A673 (cell line): ENCODE measurements around the gene PSMD8. TPM values are rescaled to one million over a fixed set of nuclear protein-coding genes. Genes with fewer than 3 reads are reported as not detected.

ENCODE experiments used
- BruUV-seq: library from RNA; stranded (reverse); fragments of 400-500 nt; replicated peaks from 2 replicates; lab custom pipeline; 2021; lab: Mats Ljungman, UMichigan
- CTCF ChIA-PET: fragments of 300-600 bp; sonication (Branson Sonifier 250); formaldehyde crosslinking; loops from one replicate; lab custom pipeline; 2022; ENCODE audit warnings: antibody characterized with exemption; lab: Charles Lee
- POLR2A ChIA-PET: fragments of 300-600 bp; sonication (Branson Sonifier 250); formaldehyde crosslinking; loops from one replicate; lab custom pipeline; 2022; ENCODE audit warnings: antibody characterized with exemption; ENCODE audit not compliant: low non-redundant PET; lab: Charles Lee
- DNase-seq: peaks from one replicate; pipeline ENCODE4 v3.0.0-alpha.2; 2015; ENCODE audit warnings: low spot score
- H3K27ac ChIP-seq: fragments of 200-600 bp; sonication (generic); 2 replicates; pipeline ENCODE4 v1.5.1; 2016; ENCODE audit warnings: mixed run types, low read depth, mild to moderate bottlenecking, mixed read lengths, antibody characterized with exemption, low read length; ENCODE audit not compliant: poor library complexity, severe bottlenecking
- H3K27me3 ChIP-seq: fragments of 200-600 bp; sonication (generic); replicated peaks from 2 replicates; pipeline ENCODE4 v1.6.1; 2017; ENCODE audit warnings: mixed run types, low read depth, mild to moderate bottlenecking, mixed read lengths, antibody characterized with exemption, low read length; ENCODE audit not compliant: insufficient read depth, poor library complexity
- H3K36me3 ChIP-seq: fragments of 200-600 bp; sonication (generic); 2 replicates; pipeline ENCODE4 v1.6.1; 2016; ENCODE audit warnings: mixed run types, mild to moderate bottlenecking, mixed read lengths, antibody characterized with exemption, low read length; ENCODE audit not compliant: insufficient read depth, poor library complexity, severe bottlenecking
- H3K4me1 ChIP-seq: fragments of 200-600 bp; sonication (generic); 2 replicates; pipeline ENCODE4 v1.6.1; 2017; ENCODE audit warnings: mixed run types, mild to moderate bottlenecking, mixed read lengths, antibody characterized with exemption, low read length; ENCODE audit not compliant: insufficient read depth, poor library complexity, severe bottlenecking
- H3K4me3 ChIP-seq: fragments of 200-600 bp; sonication (generic); 2 replicates; pipeline ENCODE4 v1.5.1; 2016; ENCODE audit warnings: low read depth, mixed run types, mild to moderate bottlenecking, mixed read lengths, low read length; ENCODE audit not compliant: poor library complexity, severe bottlenecking
- H3K9me3 ChIP-seq: fragments of 200-600 bp; sonication (generic); 2 replicates; pipeline ENCODE4 v1.6.1; 2016; ENCODE audit warnings: mixed run types, low read depth, mild to moderate bottlenecking, mixed read lengths, antibody characterized with exemption, low read length; ENCODE audit not compliant: poor library complexity, severe bottlenecking
- CTCF ChIP-seq: fragments of 300-800, 200-600 bp; sonication (generic); conservative IDR thresholded peaks from 2 replicates; pipeline ENCODE4 v1.5.1; 2017; ENCODE audit warnings: low read depth, mild to moderate bottlenecking, antibody characterized with exemption, low read length, moderate library complexity, mixed read lengths
- EZH2 ChIP-seq: fragments of 200-600 bp; sonication (generic); IDR thresholded peaks from 2 replicates; pipeline ENCODE4 v1.6.1; 2017; ENCODE audit warnings: borderline replicate concordance, low read depth, mild to moderate bottlenecking, mixed read lengths, antibody characterized with exemption, low read length; ENCODE audit not compliant: poor library complexity, severe bottlenecking
- intact Hi-C: fragments of 100-400 bp; cut with micrococcal nuclease; formaldehyde crosslinking; loops from one replicate; pipeline ENCODE4 v1.10.0; 2022; ENCODE audit not compliant: unreplicated experiment
- total RNA-seq: library from RNA; stranded (reverse); gene quantifications from 2 replicates; pipeline ENCODE4 v1.2.3, GENCODE V29; 2021

PSMD8 gene
- total RNA-seq, 1 experiment from 2014 or later, result 321 TPM

- TF ChIP-seq EZH2 (no peak), CTCF (no peak)
- ChIA-PET POLR2A (no interaction called here), CTCF (no interaction called here)
- intact Hi-C loops, result loop anchor here (5.0 kb wide), 1 partner anchor 34 kb away; the partner anchor contains the start of gene CATSPERG
- Histone ChIP-seq H3K36me3 (no peaks in the 10 kb centered on the region), H3K27ac (no peak overlapping the region), H3K9me3 (no peaks in the 10 kb centered on the region), H3K27me3 (no peaks in the 10 kb centered on the region), H3K4me3 (no peak overlapping the region), H3K4me1 (peaks cover 6% of the 10 kb centered on the region)
- BruUV-seq, result no TSS peak
- no peak for DNase-seq
Observed at GRCh38 chr19:38371081-38371480, 3.3 kb upstream of the PSMD8 start.

GRCh38 chr19:38373907-38374331 is 452 bp upstream of the PSMD8 start:
- peaks cover 10% of the 10 kb centered on the region for H3K4me1 ChIP-seq
- H3K27ac ChIP-seq, result peak overlapping the region; percentile 94
- no peak for DNase-seq
- H3K36me3 ChIP-seq, result peaks cover 17% of the 10 kb centered on the region
- ChIA-PET POLR2A (no interaction called here), CTCF (interaction anchor here (0.7 to 1.0 kb wide), 3 partner anchors 14 to 471 kb away, joined by 3 to 6 read pairs (median 6); partner anchors contain the start of genes FAM98C and GGN)
- H3K27me3 ChIP-seq, result no peaks in the 10 kb centered on the region
- no TSS peak for BruUV-seq
- TF ChIP-seq CTCF (no peak), EZH2 (no peak)
- intact Hi-C loops, result loop anchor here (5.0 kb wide), 1 partner anchor 37 kb away; the partner anchor contains the start of gene CATSPERG
- H3K4me3 ChIP-seq, result peak overlapping the region; percentile 83
- H3K9me3 ChIP-seq, result no peaks in the 10 kb centered on the region

- H3K36me3 ChIP-seq, result peaks cover 27% of the 10 kb centered on the region
- H3K27me3 ChIP-seq, result no peaks in the 10 kb centered on the region
- DNase-seq, result no peak
- H3K4me3 ChIP-seq, result peak overlapping the region; percentile 83
- H3K4me1 ChIP-seq, result peaks cover 10% of the 10 kb centered on the region
- no peaks in the 10 kb centered on the region for H3K9me3 ChIP-seq
- BruUV-seq, result TSS peak; percentile 60
- TF ChIP-seq EZH2 (no peak), CTCF (no peak)
- POLR2A ChIA-PET, result no interaction called here
- CTCF ChIA-PET, result no interaction called here
- peak overlapping the region; percentile 94 for H3K27ac ChIP-seq
- intact Hi-C loops, result no loop called here
Observed at GRCh38 chr19:38375098-38375493, 725 bp downstream of the PSMD8 start.
